ENCODE results near the gene GSK3B. TPM values are rescaled to one million over a fixed set of nuclear protein-coding genes. Genes with fewer than 3 reads are reported as not detected.

The GSK3B gene
- total RNA-seq, 1 experiment from 2014 or later, result 56.2 TPM

DNA sequence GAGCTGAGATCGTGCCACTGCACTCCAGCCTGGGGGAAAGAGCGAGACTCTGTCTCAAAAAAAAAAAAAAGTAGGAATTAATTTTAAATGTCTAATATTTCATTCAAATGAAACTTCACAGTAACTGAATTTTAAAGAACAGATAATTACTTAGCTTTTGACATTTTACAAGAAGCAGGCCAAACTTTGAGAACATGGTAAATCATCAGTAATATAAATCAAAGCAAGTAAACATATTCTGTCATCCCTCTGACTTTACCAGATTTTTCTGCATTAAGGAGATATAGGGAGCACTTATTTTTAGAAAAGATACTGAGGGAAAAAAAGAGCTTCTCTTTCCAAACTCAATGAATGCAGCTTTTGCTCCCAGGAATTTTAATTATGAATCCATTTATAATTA, 275.3 kb downstream of the GSK3B start:
- DNase-seq (ENCODE audit: low read depth), result no peak

DNA sequence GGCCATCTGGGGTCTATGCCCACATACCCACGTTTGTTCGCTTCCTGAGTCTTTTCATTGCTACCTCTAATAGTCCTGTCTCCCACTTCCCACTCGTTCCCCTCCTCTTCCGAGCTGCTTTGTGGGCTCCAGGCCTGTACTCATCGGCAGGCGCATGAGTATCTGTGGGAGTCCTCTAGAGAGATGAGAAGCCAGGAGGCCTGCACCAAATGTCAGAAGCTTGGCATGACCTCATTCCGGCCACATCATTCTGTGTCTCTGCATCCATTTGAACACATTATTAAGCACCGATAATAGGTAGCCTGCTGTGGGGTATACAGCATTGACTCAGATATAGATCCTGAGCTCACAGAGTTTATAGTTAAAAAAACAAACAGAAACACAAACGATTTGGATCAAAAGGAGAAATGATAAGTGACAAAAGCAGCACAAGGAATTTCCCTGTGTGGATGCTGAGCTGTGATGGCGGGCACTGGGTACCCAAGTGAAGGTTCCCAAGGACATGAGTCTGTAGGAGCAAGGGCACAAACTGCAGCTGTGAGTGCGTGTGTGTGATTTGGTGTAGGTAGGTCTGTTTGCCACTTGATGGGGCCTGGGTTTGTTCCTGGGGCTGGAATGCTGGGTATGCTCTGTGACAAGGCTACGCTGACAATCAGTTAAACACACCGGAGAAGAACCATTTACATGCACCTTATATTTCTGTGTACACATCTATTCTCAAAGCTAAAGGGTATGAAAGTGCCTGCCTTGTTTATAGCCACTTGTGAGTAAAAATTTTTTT, 276.5 kb downstream of the GSK3B start:
- DNase-seq (ENCODE audit: low read depth), result no peak

- no peak for DNase-seq (ENCODE audit: low read depth)
Observed at GRCh38 chr3:119817071-119817470, 277.2 kb downstream of the GSK3B start.

DNA sequence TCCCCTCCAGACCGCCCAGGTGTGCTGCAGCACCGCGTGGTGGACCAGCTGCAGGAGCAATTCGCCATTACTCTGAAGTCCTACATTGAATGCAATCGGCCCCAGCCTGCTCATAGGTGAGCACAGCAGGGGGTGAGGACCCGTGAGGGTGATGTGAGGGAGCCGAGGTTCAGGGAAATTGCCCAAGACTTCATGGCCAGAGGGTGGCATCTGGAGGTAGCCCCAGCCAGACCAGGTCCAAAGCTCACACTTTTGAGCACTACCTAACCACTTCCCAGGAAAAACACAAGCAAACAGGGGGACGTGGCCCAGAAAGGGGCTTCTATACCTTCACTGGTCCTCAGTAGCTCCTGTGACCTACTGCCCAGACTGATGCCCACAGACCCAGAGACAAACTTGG, 278.5 kb downstream of the GSK3B start:
- no peak for DNase-seq (ENCODE audit: low read depth)

DNA sequence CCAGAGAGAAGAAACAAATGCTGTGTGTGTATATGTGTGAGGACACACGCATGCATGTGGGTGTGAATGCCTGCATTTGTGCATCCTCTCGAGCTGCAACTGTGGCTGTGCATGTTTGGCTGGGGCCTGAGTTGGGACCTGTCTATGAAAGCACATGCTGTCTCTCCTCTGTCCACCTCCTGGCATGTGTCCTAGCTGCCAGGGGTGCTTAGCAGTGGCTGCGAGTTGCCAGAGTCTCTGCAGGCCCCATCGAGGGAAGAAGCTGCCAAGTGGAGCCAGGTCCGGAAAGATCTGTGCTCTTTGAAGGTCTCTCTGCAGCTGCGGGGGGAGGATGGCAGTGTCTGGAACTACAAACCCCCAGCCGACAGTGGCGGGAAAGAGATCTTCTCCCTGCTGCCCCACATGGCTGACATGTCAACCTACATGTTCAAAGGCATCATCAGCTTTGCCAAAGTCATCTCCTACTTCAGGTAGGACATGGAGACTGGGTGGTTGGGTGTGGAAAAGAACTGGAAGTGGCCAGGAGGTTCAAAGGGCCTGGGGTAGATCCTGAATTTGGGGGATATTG, 281.7 kb downstream of the GSK3B start:
- DNase-seq (ENCODE audit: low read depth), result no peak

DNA sequence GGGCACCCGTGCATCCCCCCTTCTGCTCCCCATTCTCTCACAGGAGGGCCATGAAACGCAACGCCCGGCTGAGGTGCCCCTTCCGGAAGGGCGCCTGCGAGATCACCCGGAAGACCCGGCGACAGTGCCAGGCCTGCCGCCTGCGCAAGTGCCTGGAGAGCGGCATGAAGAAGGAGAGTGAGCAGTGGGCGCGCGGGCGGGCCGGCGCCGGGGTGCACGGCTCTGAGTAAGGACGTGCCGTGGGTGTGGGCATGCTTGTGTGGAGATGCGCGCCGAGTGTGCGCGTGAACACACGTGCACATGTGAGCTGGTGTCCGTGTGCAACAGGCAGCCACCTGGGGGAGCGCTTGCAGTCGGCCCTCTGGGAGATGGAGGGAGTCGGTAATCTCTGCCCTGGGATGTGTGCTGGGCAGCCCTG, 284.2 kb downstream of the GSK3B start:
- peak; percentile 21 for DNase-seq (ENCODE audit: low read depth)

- no peak for DNase-seq (ENCODE audit: low read depth)
Observed at GRCh38 chr3:119809249-119810017, 284.8 kb downstream of the GSK3B start.

DNA sequence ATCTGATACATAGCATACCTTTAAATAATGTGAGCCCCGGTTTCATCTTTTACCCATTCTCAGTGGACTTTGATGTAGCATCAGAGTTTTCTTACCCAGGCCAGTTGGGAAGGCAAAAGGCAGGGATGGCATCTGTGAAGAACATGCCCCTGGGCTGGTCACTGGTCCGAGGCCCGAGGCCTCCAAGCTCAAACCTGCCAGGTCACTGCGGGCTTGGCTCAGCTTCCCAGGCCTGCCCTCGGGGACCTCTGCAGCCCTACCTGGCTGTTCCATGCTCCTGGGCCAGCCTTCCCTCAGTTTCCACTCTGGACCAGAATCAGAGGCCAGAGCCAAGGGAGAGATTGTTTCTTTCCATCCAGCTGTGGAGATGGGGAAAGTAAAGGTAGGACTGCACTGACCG, 285.4 kb downstream of the GSK3B start:
- no peak for DNase-seq (ENCODE audit: low read depth)

GRCh38 chr3:119808244-119808643, 286.0 kb downstream of the GSK3B start:
- DNase-seq (ENCODE audit: low read depth), result no peak

- no peak for DNase-seq (ENCODE audit: low read depth)
Observed at GRCh38 chr3:119800844-119801243, 293.4 kb downstream of the GSK3B start.

DNA sequence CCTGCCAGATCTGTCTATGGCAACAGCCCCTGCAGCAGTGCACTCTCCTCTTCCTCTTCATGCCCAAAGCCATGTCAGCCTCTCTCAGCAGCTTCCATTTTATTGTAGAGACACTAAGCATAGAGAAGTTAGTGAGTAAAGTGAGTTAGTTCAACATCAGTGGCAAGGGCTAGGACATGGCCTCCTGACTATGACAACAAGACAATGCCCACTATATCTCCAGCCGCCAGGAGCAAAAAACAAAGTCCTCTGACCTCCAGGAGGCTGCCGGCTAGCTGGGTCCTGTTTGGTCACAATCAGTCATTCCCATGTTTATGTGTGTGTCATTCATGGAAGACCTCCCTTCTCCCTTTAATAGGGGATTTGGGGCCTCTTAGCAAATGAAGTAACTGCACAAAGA, 297.5 kb downstream of the GSK3B start:
- no peak for DNase-seq (ENCODE audit: low read depth)

DNA sequence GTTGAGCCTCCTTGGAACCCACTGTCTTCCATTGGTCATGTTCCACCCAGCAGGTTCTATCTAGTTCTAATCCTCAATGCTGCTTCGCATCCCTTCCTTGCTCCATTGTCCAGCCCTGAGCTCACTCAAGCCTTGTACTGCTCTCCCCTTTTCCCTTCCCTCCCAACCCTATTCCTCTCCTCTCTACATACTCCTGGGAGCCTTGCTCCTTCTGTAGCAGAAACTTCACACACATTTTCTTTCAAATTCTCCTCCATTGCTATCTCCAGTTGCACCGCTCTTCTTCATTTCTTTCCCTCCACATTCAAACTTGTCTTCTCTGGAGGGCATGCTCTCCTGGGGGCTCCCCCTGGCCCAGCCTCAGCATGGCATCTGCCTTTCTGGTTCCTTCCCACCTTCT, 297.9 kb downstream of the GSK3B start:
- no peak for DNase-seq (ENCODE audit: low read depth)

- no peak for DNase-seq (ENCODE audit: low read depth)
Observed at GRCh38 chr3:119795849-119796248, 298.4 kb downstream of the GSK3B start.

DNA sequence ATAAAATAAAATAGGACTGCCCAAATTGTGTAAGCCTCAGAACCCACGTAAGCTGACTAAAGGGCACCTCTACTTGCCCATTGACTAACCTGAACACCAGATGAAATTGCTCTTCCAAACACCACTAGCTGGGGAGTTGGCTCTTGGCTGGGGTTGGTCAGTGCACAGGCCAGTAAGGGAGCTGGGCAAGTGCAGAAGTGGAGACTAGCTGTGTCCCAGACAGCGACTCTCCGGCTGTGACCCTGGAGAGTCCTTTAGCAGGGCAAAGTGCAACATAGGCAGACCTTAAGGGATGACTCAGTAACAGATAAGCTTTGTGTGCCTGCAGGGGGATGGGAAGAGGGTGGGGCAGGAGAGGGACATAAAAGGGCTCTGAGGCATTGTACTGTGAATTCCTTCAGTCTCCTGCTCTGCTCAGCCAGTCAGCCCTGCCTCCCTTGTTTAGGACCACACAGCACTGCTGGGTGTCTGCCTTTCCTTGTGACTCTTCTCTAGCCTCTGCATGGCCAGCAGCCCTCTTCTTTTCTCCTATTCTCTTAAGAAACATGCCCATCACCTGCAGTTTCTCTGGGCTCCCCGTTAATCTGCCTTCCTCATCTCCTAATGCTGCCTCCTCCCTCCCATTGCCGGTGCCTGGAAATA, 299.2 kb downstream of the GSK3B start:
- DNase-seq (ENCODE audit: low read depth), result peak; percentile 80

DNA sequence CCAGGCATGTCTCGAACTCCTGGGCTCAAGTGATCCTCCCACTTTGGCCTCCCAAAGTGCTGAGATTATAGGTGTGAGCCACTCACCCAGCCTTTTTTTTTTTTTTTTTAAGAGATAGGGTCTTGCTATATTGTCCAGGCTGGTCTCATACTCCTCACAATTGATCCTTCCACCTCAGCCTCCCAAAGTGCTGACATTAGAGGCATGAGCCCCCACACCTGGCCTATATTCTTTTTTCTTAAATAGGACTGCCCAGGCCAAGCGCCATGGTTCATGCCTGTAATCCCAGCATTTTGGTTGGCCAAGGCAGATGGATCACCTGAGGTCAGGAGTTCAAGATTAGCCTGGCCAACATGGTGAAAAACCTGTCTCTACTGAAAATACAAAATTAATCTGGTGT, 299.8 kb downstream of the GSK3B start:
- DNase-seq (ENCODE audit: low read depth), result no peak

DNA sequence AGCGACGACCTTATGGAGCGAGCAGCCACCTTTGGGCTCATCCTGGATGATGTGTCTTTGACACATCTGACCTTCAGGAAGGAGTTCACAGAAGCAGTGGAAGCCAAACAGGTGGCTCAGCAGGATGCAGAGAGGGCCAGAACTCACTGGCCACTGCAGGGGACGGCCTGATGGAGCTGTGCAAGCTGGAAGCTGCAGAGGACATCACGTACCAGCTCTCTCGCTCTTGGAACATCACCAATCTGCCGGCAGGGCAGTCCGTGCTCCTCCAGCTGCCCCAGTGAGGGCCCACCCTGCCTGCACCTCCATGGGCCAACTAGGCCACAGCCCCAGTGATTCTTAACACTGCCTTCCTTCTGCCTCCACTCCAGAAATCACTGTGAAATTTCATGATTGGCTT, 302.0 kb downstream of the GSK3B start:
- DNase-seq (ENCODE audit: low read depth), result no peak

DNA sequence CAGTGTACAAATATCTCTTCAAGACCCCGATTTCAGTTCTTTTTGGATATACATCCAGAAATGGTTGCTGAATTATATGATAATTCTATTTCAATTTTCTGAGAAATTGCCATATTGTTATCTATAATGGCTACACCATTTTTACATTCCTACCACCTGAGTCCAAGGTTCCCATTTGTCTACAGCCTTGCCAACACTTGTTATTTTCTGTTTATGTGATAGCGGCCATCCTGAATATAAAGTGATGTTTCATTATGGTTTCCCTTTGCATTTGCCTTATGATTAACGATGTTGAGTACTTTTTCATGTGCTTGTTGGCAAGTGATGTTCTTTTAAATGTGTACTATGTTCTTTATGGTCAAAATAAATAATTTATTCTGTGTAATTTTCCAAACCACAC, 303.9 kb downstream of the GSK3B start:
- DNase-seq (ENCODE audit: low read depth), result no peak

- DNase-seq (ENCODE audit: low read depth), result no peak
Observed at GRCh38 chr3:119786409-119786808, 307.8 kb downstream of the GSK3B start.

GRCh38 chr3:119783883-119784282, 310.4 kb downstream of the GSK3B start:
- no peak for DNase-seq (ENCODE audit: low read depth)

- no peak for DNase-seq (ENCODE audit: low read depth)
Observed at GRCh38 chr3:119783255-119783654, 311.0 kb downstream of the GSK3B start.

DNA sequence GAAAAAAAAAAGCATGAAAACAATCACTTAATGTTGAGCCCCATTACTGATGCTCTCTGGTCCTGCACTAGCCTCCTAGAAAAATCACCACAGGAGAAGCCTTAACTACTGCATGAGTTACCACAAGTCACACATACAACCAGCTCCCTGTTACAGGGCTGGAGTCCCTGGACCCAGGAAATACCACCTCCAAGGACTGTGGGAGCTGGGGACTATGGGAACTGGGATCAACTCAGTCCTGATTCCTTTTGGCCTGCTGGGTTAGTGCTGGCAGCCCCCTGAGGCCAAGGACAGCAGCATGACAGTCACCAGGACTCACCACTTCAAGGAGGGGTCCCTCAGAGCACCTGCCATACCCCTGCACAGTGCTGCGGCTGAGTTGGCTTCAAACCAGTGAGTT, 311.8 kb downstream of the GSK3B start:
- DNase-seq (ENCODE audit: low read depth), result no peak
